GM18517 (cell line): Measurements from ENCODE around the gene FBXW10.
"Not testable (repeated sequence)": the region's sequence is repeated elsewhere in the genome, so short reads cannot be mapped to it uniquely, and the experiment has no call there.

Experiments used
- ATAC-seq: cut with Tn5 transposase; IDR thresholded peaks from one replicate; pipeline ENCODE4 v1.9.1; 2021; ENCODE audit warnings: mild to moderate bottlenecking, moderate library complexity; ENCODE audit not compliant: unreplicated experiment

FBXW10 gene

GRCh38 chr17:18821430-18821829 lies 77.6 kb downstream of the FBXW10 start:
- ATAC-seq: not testable (repeated sequence)

DNA sequence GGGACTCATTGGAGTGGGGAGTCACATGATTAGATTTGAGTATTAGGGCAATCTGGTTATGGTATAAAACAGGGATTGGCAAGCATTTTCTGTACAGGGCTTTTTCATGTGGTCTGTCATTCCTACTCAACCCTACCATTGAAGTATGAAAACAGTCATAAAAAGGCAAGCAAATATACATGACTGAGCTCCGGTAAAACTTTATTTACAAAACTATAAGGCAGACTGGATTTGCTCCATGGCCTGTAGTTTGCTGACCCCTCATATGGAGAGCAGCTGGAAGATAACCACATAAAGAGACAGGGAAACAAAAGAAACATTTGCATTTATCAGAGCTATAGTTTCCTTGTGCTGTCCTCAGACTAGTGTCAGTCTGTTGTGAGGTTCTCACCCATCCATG lies 83.8 kb downstream of the FBXW10 start:
- not testable (repeated sequence) for ATAC-seq
